OCI-LY1 (cell line): ENCODE results near the gene DAZAP1.

Source experiments
- CTCF ChIP-seq: fragments of 200-600 bp; sonication (generic), shearing (Covaris generic); IDR thresholded peaks from 2 replicates; pipeline ENCODE4 v1.5.1; 2017; ENCODE audit warnings: mild to moderate bottlenecking, antibody characterized with exemption, low read length, moderate library complexity, mixed read lengths
- EZH2 ChIP-seq: fragments of 200-600 bp; sonication (generic), shearing (Covaris generic); IDR thresholded peaks from 2 replicates; pipeline ENCODE4 v1.8.0; 2017; ENCODE audit warnings: borderline replicate concordance, mixed run types, mild to moderate bottlenecking, antibody characterized with exemption, low read length, moderate library complexity, mixed read lengths

- TF ChIP-seq CTCF = no peak
- no peak for TF ChIP-seq EZH2
Measured at GRCh38 chr19:1474765-1475351, 67.5 kb downstream of the DAZAP1 start.
